HCT116 (cell line): ENCODE data around the gene COBL. TPM values are rescaled to one million over a fixed set of nuclear protein-coding genes. Genes with fewer than 3 reads are reported as not detected.

Experiments
- ATAC-seq: fragments of 200-7000 bp; cut with Tn5 transposase; 2 replicates; pipeline ENCODE4 v1.9.1; 2020; ENCODE audit warnings: mild to moderate bottlenecking, moderate library complexity
- BruUV-seq: library from RNA; stranded (reverse); fragments of 400-500 nt; replicated peaks from 2 replicates; lab custom pipeline; 2021; lab: Mats Ljungman, UMichigan
- CTCF ChIA-PET: fragments of 300-600 bp; sonication (Branson Sonifier 250); formaldehyde crosslinking; loops from one replicate; lab custom pipeline; 2021; ENCODE audit warnings: antibody characterized with exemption; lab: Charles Lee
- POLR2A ChIA-PET: fragments of 300-600, 350-600 bp; sonication (Branson Sonifier 250); formaldehyde crosslinking; loops from one replicate; lab custom pipeline; 2021; ENCODE audit warnings: antibody characterized with exemption; lab: Charles Lee
- RAD21 ChIA-PET, 2 experiments: fragments of 300-600 bp; sonication (Branson Sonifier 250); formaldehyde crosslinking; loops; one replicate each; lab custom pipeline; 2023; ENCODE audit warnings: low total read pairs in 2 of 2; ENCODE audit not compliant: uncharacterized antibody in 2 of 2, unreplicated experiment in 2 of 2, low non-redundant PET in 1 of 2; lab: Charles Lee
- DNase-seq: peaks from one replicate; pipeline ENCODE4 v3.0.0-alpha.2; 2010; ENCODE audit warnings: low read depth, low spot score
- H2AFZ ChIP-seq: fragments of 200-600 bp; shearing (Covaris generic), sonication (generic); 2 replicates; pipeline ENCODE4 v1.6.1; 2017; ENCODE audit warnings: low read depth, mixed run types, mixed read lengths, antibody characterized with exemption, low read length; ENCODE audit not compliant: poor library complexity, severe bottlenecking
- H3K27ac ChIP-seq: 2 replicates; pipeline ENCODE4 v1.5.1; 2012; ENCODE audit warnings: low read depth, low read length
- H3K27me3 ChIP-seq: fragments of 200-600 bp; sonication (generic); 2 replicates; pipeline ENCODE4 v1.6.1; 2016; ENCODE audit warnings: mixed run types, low read length, mixed read lengths; ENCODE audit not compliant: insufficient read depth
- H3K36me3 ChIP-seq, 2 experiments: fragments of 200-500 bp in 1 of 2; fragments of 200-600 bp in 1 of 2; sonication (Bioruptor generic) in 1 of 2; sonication (generic) in 1 of 2; 2 replicates each; pipeline versions ENCODE4 v1.5.1 to v1.6.1; 2014 to 2016; ENCODE audit warnings: low read length in 2 of 2, inconsistent platforms in 1 of 2, mixed read lengths in 1 of 2, mixed run types in 1 of 2; ENCODE audit not compliant: insufficient read depth in 2 of 2, control insufficient read depth in 1 of 2
- H3K4me1 ChIP-seq, 2 experiments: fragments of 200-600 bp in 1 of 2; sonication (generic) in 1 of 2; 2 replicates each; pipeline versions ENCODE4 v1.5.1 to v1.6.1; 2012 to 2017; ENCODE audit warnings: low read length in 2 of 2, inconsistent platforms in 1 of 2, mild to moderate bottlenecking in 1 of 2, mixed read lengths in 1 of 2, mixed run types in 1 of 2, moderate library complexity in 1 of 2; ENCODE audit not compliant: insufficient read depth in 2 of 2, control insufficient read depth in 1 of 2
- H3K4me2 ChIP-seq: fragments of 200-600 bp; sonication (generic); 2 replicates; pipeline ENCODE4 v1.6.1; 2017; ENCODE audit warnings: mixed run types, low read length, mixed read lengths
- H3K4me3 ChIP-seq, 2 experiments: fragments of 200-600 bp in 1 of 2; sonication (generic) in 1 of 2; replicated peaks in 1 of 2; 2 replicates each; pipeline ENCODE4 v1.5.1; 2011 to 2016; ENCODE audit warnings: low read length in 2 of 2, control low read depth in 1 of 2, low read depth in 1 of 2, mild to moderate bottlenecking in 1 of 2, mixed read lengths in 1 of 2, mixed run types in 1 of 2
- H3K79me2 ChIP-seq: fragments of 200-600 bp; sonication (generic); 2 replicates; pipeline ENCODE4 v1.6.1; 2017; ENCODE audit warnings: mild to moderate bottlenecking, mixed run types, low read length, moderate library complexity, mixed read lengths; ENCODE audit not compliant: insufficient read depth
- H3K9ac ChIP-seq: fragments of 200-600 bp; sonication (generic); 2 replicates; pipeline ENCODE4 v1.6.1; 2016; ENCODE audit warnings: low read length, mixed read lengths
- H3K9me2 ChIP-seq: fragments of 200-600 bp; sonication (generic), shearing (Covaris generic); 2 replicates; pipeline ENCODE4 v1.6.1; 2017; ENCODE audit warnings: mixed run types, mild to moderate bottlenecking, moderate library complexity; ENCODE audit not compliant: insufficient read depth
- H3K9me3 ChIP-seq, 2 experiments: fragments of 200-500 bp in 1 of 2; fragments of 200-600 bp in 1 of 2; sonication (Bioruptor generic) in 1 of 2; sonication (generic) in 1 of 2; 2 replicates each; pipeline ENCODE4 v1.6.1; 2014 to 2017; ENCODE audit warnings: low read length in 2 of 2, mixed read lengths in 2 of 2, inconsistent platforms in 1 of 2, low read depth in 1 of 2, mild to moderate bottlenecking in 1 of 2, mixed run types in 1 of 2, moderate library complexity in 1 of 2; ENCODE audit not compliant: control insufficient read depth in 1 of 2, insufficient read depth in 1 of 2
- H4K20me1 ChIP-seq: fragments of 200-600 bp; sonication (generic), shearing (Covaris generic); 2 replicates; pipeline ENCODE4 v1.6.1; 2017; ENCODE audit warnings: mixed run types, mild to moderate bottlenecking, moderate library complexity; ENCODE audit not compliant: insufficient read depth
- CTCF ChIP-seq, 3 experiments: fragments of 200-600 bp in 1 of 3; sonication (generic) in 1 of 3; IDR thresholded peaks in 2 of 3; conservative IDR thresholded peaks in 1 of 3; 2 replicates each; pipeline ENCODE4 v1.5.1; 2012 to 2017; ENCODE audit warnings: low read depth in 2 of 3, low read length in 2 of 3, antibody characterized with exemption in 1 of 3, borderline replicate concordance in 1 of 3, control low read depth in 1 of 3, mild to moderate bottlenecking in 1 of 3, mixed read lengths in 1 of 3, mixed run types in 1 of 3, moderate library complexity in 1 of 3; ENCODE audit not compliant: insufficient read depth in 1 of 3
- JUND ChIP-seq: IDR thresholded peaks from 2 replicates; pipeline ENCODE4 v1.6.1; 2012
- RAD21 ChIP-seq: IDR thresholded peaks from 2 replicates; pipeline ENCODE4 v1.6.1; 2012; ENCODE audit warnings: low read depth, mild to moderate bottlenecking
- ZFX ChIP-seq: fragments of 450-650 bp; IDR thresholded peaks from 2 replicates; pipeline ENCODE4 v1.6.1; 2017
- ZNF274 ChIP-seq: fragments of 200-500 bp; sonication (Bioruptor generic); IDR thresholded peaks from 2 replicates; pipeline ENCODE4 v1.6.1; 2014; ENCODE audit warnings: mild to moderate bottlenecking, low read depth, low read length, inconsistent platforms
- intact Hi-C: fragments of 100-400 bp; cut with micrococcal nuclease; formaldehyde crosslinking; loops from 2 replicates; pipeline ENCODE4 v1.10.0; 2022
- total RNA-seq: library from RNA; stranded (reverse); gene quantifications from one replicate; pipeline ENCODE4 v1.2.1, GENCODE V29; 2021; ENCODE audit not compliant: unreplicated experiment
- TF ChIP-seq, protein P1 (sequence below): IDR thresholded peaks from 2 replicates; pipeline ENCODE4 v1.6.1; 2012

COBL gene
- total RNA-seq, 1 experiment from 2014 or later: 19.3 TPM

GRCh38 chr7:51299391-51300133, 17.0 kb downstream of the COBL start:
- Histone ChIP-seq H3K4me2 (no peak overlapping the region), H3K9ac (no peak overlapping the region), H3K79me2 (no peaks in the 10 kb centered on the region), H3K36me3 (no peaks in the 10 kb centered on the region), H3K4me1 (peaks cover 14 to 19% of the 10 kb centered on the region in 2 experiments), H3K4me3 (no peak overlapping the region), H2AFZ (no peak overlapping the region), H3K9me3 (no peaks in the 10 kb centered on the region), H3K9me2 (no peaks in the 10 kb centered on the region), H4K20me1 (no peaks in the 10 kb centered on the region), H3K27ac (no peak overlapping the region), H3K27me3 (no peaks in the 10 kb centered on the region)
- ChIA-PET RAD21 (no interaction called here), POLR2A (no interaction called here), CTCF (no interaction called here)
- BruUV-seq: no TSS peak
- intact Hi-C loops: no loop called here
- ATAC-seq: peak; percentile 74
- no peak for DNase-seq
- TF ChIP-seq CTCF (IDR thresholded peaks at IDR 0.05 in 2 of 3, conservative IDR thresholded peaks at IDR 0.05 in 1 of 3; ENCODE audit: borderline replicate concordance in 1 of 3, insufficient read depth in 1 of 3, low read depth in 2 of 3, low read length in 2 of 3) (peak in 1 of 3 experiments; percentile 38; a peak in 2 of 6 replicates), RAD21 (no peak), ZNF274 (no peak)

GRCh38 chr7:51298912-51299311, 17.7 kb downstream of the COBL start:
- TF ChIP-seq, protein P1, sequence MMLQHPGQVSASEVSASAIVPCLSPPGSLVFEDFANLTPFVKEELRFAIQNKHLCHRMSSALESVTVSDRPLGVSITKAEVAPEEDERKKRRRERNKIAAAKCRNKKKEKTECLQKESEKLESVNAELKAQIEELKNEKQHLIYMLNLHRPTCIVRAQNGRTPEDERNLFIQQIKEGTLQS: no peak
- TF ChIP-seq JUND: no peak
- TF ChIP-seq RAD21: no peak
- TF ChIP-seq ZFX: no peak
- TF ChIP-seq, all 23 proteins: peak for 0
- intact Hi-C loops: no loop called here
- no peaks in the 10 kb centered on the region for H3K27me3 ChIP-seq
- H4K20me1 ChIP-seq: no peaks in the 10 kb centered on the region
- no TSS peak for BruUV-seq
- CTCF ChIA-PET: no interaction called here
- H3K4me3 ChIP-seq: no peak overlapping the region
- H3K4me2 ChIP-seq: no peak overlapping the region
- ATAC-seq (no peak), DNase-seq (no peak)
- H3K9ac ChIP-seq: no peak overlapping the region
- no peak overlapping the region for H3K27ac ChIP-seq
- RAD21 ChIA-PET: no interaction called here
- POLR2A ChIA-PET: no interaction called here
- H3K79me2 ChIP-seq: no peaks in the 10 kb centered on the region
- no peaks in the 10 kb centered on the region for H3K9me3 ChIP-seq
- no peaks in the 10 kb centered on the region for H3K9me2 ChIP-seq
- H3K4me1 ChIP-seq: peaks cover 14 to 19% of the 10 kb centered on the region in 2 experiments
- H2AFZ ChIP-seq: no peak overlapping the region
- no peaks in the 10 kb centered on the region for H3K36me3 ChIP-seq
